ENCODE results near the gene IL1R2. TPM values are rescaled to one million over a fixed set of nuclear protein-coding genes. Genes with fewer than 3 reads are reported as not detected.
A peak's percentile ranks its signal among the peaks of the same experiment; 100 is the strongest.

IL1R2 gene
- total and polyA plus RNA-seq, 2 donors: 0.37 to 31.2 TPM

DNA sequence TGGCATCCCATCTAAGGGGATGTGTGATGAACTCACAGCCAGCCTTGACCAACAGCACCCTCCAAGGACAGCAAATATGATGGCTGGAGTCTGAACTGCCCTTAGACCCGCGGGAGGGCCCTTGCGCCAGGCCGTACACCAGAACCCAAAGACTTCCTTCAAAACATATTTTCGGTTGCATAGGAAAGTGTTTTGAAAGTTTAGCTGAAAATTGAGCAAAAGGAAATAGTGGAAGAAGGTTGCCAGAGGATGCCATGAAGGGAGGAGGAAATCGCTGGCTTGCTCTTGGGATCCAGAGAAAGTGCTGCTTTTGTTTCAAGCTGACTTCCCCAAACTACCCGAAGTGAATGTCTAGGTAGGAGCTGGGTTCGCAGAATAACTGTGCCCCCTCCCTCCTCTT, 61.3 kb downstream of the IL1R2 start:
- 86% methylated on average over 8 of the region's 8 CpGs for WGBS
- no peak for DNase-seq (ENCODE audit: extremely low spot score)
- no peaks in the 10 kb centered on the region for H3K4me1 ChIP-seq (ENCODE audit: insufficient read depth)
- H3K27ac ChIP-seq (ENCODE audit: low read depth): no peak overlapping the region
- no peaks in the 10 kb centered on the region for H3K36me3 ChIP-seq (ENCODE audit: insufficient read depth)
- no peak overlapping the region for H3K4me3 ChIP-seq (ENCODE audit: low read depth, low read length)

DNA sequence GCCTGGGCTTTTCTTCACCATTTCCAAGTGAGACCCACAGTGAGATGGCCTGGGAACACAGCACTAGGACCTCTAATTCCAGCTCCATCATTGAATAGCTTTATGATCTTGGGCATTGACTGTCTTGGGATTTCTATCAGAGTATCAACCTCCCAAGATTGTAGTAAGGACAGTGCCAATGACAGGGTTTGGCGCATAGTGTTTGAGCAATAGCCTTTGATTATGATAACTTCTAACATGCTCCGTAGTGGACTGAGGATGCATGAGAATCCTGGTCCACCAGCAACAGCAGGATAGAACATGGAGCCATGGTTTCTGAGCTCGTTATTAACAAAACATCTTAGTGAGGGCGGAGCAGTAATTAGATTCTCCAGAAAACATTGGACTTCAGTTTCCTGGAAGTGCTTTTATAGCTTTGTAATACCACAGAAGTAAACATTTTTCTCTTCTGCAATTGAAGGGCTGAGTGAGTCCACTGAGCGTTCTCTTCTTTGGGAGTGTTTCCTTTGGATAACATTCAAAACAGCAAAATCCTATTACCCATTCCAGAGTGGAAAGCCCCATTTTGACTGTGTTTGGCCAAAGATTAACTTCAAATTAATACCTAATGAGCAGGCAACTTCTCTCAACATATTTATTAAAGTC, 63.7 kb downstream of the IL1R2 start:
- no peak for DNase-seq (ENCODE audit: extremely low spot score)

DNA sequence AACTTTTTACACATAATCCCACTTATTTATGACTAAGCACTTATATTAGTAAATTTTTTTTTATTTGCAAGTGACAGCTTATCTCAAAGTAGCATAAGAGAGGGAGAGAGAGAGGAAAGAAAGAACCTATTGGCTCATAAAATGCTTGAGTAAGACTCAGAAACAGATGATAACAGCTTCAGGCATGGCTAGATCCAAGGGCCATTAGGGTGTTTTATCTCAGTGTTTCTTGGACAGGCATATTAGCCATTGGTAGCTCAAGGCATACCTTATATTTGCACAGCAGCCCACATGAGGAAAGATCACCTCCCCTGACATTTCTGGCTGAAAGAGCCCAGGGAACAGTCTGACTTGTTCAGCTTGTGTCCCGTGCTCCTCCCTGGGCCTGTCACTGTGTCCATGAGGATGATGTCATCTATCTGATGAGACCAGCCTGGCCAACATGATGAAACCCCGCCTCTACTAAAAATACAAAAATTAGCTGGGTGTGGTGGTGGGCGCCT, 64.4 kb downstream of the IL1R2 start:
- WGBS: 84% methylated on average over 3 of the region's 3 CpGs
- Histone ChIP-seq H3K4me1 (ENCODE audit: insufficient read depth) (no peaks in the 10 kb centered on the region), H3K4me3 (ENCODE audit: low read depth, low read length) (no peak overlapping the region), H3K27ac (ENCODE audit: low read depth) (peak overlapping the region; percentile 44), H3K36me3 (ENCODE audit: insufficient read depth) (no peaks in the 10 kb centered on the region)
- DNase-seq (ENCODE audit: extremely low spot score): no peak

More for the DNA sequence above, 63.7 kb downstream of the IL1R2 start:
- Histone ChIP-seq H3K4me3 (ENCODE audit: low read depth, low read length) (no peak overlapping the region), H3K4me1 (ENCODE audit: insufficient read depth) (no peaks in the 10 kb centered on the region), H3K27ac (ENCODE audit: low read depth) (no peak overlapping the region), H3K36me3 (ENCODE audit: insufficient read depth) (no peaks in the 10 kb centered on the region)
- 58% methylated on average over 5 of the region's 5 CpGs for WGBS

DNA sequence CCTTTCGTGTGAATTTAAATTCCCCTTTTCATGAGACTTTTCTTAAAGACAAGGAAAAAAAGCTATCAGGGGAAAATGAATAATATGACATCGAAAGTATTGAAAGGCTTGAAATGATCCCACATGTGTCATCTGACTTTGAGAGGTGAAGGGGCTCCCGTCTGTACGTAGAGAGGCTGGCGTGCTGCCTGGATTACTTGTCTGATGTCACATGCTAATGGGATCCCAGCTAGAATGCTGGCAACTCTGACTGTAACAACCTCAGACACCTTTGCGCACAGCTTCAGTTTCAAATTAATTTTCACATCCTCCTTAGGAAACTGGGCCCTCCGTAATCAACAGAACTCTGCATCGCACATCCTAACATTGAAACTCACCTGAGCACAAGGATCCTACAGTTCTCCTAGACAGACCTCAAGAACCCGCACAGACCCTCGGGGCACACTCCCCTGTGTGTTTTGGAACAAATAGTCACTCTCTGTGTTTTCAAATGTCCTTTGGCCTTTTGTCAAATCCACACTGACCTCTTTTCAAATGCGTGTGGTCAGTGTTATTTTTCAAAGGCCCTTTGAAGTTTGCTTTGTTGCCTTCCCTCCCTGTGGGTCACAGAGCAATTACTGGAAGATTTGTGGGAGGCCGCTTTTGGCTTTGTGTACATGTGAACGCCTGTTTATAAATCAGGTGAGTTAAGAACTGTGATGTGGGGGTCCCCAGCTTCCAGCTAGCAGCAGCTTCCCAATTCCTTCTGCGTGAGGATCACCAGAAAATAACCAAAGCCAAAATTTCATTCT, 65.9 kb downstream of the IL1R2 start:
- 70% methylated on average over 14 of the region's 14 CpGs for WGBS
- Histone ChIP-seq H3K36me3 (ENCODE audit: insufficient read depth) (no peaks in the 10 kb centered on the region), H3K27ac (ENCODE audit: low read depth) (peak overlapping the region; percentile 11), H3K4me3 (ENCODE audit: low read depth, low read length) (no peak overlapping the region), H3K4me1 (ENCODE audit: insufficient read depth) (no peaks in the 10 kb centered on the region)
- DNase-seq (ENCODE audit: extremely low spot score): no peak

DNA sequence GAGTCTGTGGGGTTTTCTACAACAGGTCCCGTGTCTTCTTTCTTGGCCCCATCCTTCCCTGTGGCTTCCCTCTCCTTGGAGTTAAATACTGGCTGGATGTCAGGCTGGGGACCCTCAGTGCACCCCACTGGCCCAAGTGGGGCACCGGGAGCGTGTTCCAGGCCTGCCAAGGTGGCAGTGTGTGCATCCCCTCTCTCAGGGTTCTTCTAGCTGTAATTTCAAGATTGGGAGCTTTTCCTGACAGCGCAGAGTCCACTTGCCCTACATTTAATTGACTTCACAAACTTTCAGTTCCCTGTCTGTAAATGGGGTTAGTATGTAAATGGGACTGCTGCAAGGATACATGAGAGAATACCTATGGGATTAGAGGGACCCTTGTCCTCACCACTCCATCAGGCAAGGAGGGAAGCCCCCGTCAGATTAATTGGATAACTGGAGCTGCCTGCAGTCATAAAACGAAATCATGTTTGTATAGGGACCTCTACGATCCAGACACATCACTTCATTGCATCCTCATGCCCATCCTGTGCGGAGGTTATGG, 66.6 kb downstream of the IL1R2 start:
- H3K36me3 ChIP-seq (ENCODE audit: insufficient read depth): no peaks in the 10 kb centered on the region
- H3K4me3 ChIP-seq (ENCODE audit: low read depth, low read length): no peak overlapping the region
- H3K4me1 ChIP-seq (ENCODE audit: insufficient read depth): no peaks in the 10 kb centered on the region
- H3K27ac ChIP-seq (ENCODE audit: low read depth): no peak overlapping the region
- DNase-seq (ENCODE audit: extremely low spot score): no peak
- WGBS: 89% methylated on average over 8 of the region's 8 CpGs

DNA sequence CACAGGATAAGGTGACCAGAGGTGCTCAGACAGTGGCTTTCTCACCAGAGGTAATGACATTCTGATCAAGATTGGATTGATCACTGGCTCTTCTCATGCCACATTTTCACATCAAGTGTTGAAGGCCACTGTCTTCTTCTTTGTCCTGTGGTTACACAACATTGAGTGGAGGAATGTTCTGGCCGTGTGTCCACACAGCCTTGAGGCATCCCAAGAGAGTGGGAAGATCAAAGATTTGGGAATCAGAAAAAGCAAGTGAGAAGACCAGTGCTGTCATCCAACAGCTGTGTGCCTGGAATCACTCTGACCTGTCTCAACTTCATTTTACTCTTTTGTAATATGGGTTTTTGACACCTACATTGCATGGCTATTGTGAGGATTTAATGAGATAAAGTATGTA, 67.4 kb downstream of the IL1R2 start:
- H3K4me1 ChIP-seq (ENCODE audit: insufficient read depth): no peaks in the 10 kb centered on the region
- H3K27ac ChIP-seq (ENCODE audit: low read depth): no peak overlapping the region
- WGBS: 59% methylated on average over 1 of the region's 1 CpG
- no peak for DNase-seq (ENCODE audit: extremely low spot score)
- no peaks in the 10 kb centered on the region for H3K36me3 ChIP-seq (ENCODE audit: insufficient read depth)
- H3K4me3 ChIP-seq (ENCODE audit: low read depth, low read length): no peak overlapping the region

DNA sequence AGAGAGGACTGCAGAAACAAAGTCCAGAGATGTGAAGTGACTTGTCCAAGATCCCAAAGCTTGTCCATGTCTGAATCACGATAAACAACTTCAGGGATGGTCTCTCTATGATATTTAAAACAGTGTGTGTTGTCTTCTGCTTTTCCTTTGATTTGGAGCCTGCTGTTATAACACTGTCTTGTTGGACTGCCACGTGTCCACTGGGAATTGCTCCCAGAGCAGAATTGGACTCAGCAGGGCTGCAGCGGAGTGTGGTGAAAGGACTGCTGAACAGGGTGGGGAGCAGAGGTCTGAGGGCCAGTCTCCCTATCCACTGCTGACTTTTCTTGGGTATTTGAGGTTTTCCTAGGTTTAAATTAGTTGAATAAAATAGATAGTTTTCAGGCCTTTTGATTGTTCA, 68.3 kb downstream of the IL1R2 start:
- Histone ChIP-seq H3K4me1 (ENCODE audit: insufficient read depth) (no peaks in the 10 kb centered on the region), H3K36me3 (ENCODE audit: insufficient read depth) (no peaks in the 10 kb centered on the region), H3K27ac (ENCODE audit: low read depth) (no peak overlapping the region), H3K4me3 (ENCODE audit: low read depth, low read length) (no peak overlapping the region)
- DNase-seq (ENCODE audit: extremely low spot score): no peak
- 61% methylated on average over 3 of the region's 3 CpGs for WGBS

DNA sequence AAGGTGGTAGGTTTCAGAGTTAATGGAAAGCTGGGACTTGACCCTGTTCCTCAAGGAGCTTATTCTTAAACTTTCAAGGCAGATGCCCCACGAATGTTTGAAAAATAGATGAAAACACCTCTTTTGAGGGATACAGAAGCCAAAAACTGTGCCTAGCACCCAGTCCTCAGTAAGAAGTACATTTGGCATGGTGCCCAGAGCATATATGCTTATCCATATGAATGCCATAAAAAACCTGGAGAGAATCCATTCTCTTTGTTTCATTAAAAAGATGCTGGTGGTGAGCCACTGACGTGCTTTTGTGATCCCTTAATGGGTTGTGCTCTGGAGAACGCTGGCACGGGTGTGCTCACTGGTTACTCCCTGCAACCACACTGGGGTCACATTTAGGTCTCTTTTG, 69.0 kb downstream of the IL1R2 start:
- DNase-seq (ENCODE audit: extremely low spot score): no peak
- Histone ChIP-seq H3K36me3 (ENCODE audit: insufficient read depth) (no peaks in the 10 kb centered on the region), H3K4me3 (ENCODE audit: low read depth, low read length) (no peak overlapping the region), H3K27ac (ENCODE audit: low read depth) (no peak overlapping the region), H3K4me1 (ENCODE audit: insufficient read depth) (no peaks in the 10 kb centered on the region)
- WGBS: 89% methylated on average over 4 of the region's 4 CpGs

DNA sequence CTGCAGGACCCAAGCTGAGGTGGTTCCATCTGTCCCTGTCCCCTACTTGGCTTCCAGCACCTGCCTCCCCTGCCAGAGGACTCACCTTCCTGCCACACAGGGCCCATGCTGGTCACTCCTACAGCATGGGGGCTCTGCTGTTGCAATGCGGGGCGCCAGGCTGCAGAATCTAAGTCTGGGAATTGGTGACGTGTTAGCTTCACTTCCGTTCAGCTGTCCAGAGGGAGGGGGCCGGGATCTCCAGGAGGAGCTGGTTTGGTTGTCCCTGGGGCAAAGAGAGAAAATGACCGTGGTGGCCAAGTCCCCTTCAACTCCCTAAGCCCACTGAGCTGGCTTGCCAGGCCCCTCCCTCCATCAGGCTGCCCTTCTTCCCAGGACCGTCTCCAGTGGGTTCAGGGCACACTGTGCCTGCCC, 69.5 kb downstream of the IL1R2 start:
- H3K4me1 ChIP-seq (ENCODE audit: insufficient read depth): no peaks in the 10 kb centered on the region
- no peaks in the 10 kb centered on the region for H3K36me3 ChIP-seq (ENCODE audit: insufficient read depth)
- no peak for DNase-seq (ENCODE audit: extremely low spot score)
- H3K27ac ChIP-seq (ENCODE audit: low read depth): no peak overlapping the region
- no peak overlapping the region for H3K4me3 ChIP-seq (ENCODE audit: low read depth, low read length)
- WGBS: 96% methylated on average over 7 of the region's 7 CpGs

DNA sequence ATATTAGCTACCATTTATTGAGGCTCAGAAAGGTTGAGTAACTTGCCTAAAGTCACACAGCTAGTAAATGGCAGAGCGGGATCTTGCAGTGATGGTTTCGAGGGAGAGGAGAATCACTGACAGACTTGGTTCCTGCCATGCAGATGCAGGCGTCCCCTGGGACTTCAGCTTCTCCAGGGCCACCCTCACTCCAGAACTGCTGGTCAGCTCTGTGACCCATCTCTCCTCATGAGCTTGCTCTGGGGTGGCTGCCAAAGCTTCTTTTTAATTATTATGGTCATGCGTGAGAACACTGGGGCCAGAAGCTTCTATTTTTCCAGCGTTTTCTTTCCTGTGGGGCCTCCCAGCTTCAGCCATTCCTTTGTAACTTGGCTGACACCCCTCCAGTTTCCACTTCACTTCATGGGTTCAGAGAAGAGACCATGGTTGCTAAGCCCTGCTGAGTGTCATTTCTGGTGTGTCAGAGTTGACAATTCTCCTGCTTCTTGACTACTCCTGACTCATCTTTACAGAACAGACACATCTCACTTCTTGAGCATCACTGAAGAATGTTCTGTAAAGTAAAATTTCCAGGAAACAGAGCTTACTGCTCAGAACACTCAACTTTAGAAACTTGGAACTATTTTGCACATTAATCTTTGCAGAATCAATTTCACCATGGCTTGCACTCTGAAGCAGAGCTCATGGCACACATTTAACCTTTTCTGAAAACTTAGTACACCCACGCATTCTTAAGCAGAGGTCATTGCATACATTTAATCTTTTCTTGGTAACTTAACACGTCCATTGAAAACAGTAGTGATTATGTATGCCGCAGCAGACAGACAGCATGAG, 70.4 kb downstream of the IL1R2 start:
- WGBS: 64% methylated on average over 8 of the region's 8 CpGs
- H3K4me3 ChIP-seq (ENCODE audit: low read depth, low read length): no peak overlapping the region
- H3K36me3 ChIP-seq (ENCODE audit: insufficient read depth): no peaks in the 10 kb centered on the region
- no peak overlapping the region for H3K27ac ChIP-seq (ENCODE audit: low read depth)
- H3K4me1 ChIP-seq (ENCODE audit: insufficient read depth): no peaks in the 10 kb centered on the region
- no peak for DNase-seq (ENCODE audit: extremely low spot score)

DNA sequence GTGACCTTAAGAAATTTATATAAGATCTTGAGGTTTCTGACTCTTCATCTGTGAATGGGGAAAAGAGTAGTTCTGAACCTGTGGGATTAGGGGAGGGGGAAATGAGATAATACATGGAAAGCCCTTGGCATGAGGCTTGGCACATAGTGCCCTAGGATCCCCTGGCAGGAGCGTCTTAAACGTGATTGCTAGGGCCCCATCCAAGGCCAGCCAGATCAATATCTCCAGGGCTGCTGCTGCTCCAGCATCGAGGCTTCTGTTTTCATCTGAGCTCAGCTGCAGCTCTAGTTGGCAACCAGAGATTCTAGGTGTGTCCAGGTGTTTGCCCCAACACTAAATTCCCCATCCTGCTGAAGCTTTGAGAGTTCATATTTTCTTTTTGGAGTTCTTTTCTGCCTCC, 71.0 kb downstream of the IL1R2 start:
- DNase-seq (ENCODE audit: extremely low spot score): no peak
- Histone ChIP-seq H3K4me1 (ENCODE audit: insufficient read depth) (no peaks in the 10 kb centered on the region), H3K36me3 (ENCODE audit: insufficient read depth) (no peaks in the 10 kb centered on the region), H3K4me3 (ENCODE audit: low read depth, low read length) (no peak overlapping the region), H3K27ac (ENCODE audit: low read depth) (no peak overlapping the region)
- WGBS: 68% methylated on average over 3 of the region's 3 CpGs

DNA sequence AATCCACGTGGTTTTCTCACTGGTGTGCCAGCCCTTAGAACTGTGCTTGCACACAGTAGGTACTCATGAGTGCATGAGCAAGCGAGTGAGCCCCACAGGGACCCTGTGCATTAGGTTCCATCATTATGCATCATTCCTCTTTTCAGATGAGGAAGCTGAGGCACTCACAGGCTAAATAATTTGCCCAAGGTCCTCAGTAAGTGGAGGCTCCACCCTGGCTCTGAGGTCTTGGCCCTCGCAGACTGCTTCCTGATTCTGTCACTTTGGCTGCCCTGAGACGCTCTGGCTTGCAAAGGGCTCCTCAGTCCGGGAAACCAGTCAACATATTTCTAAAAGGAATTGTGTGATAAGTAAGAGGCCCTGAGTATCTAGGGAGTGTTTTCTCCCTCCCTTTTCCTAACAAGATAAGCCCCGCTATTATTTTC, 71.7 kb downstream of the IL1R2 start:
- Histone ChIP-seq H3K4me3 (ENCODE audit: low read depth, low read length) (no peak overlapping the region), H3K4me1 (ENCODE audit: insufficient read depth) (no peaks in the 10 kb centered on the region), H3K36me3 (ENCODE audit: insufficient read depth) (no peaks in the 10 kb centered on the region), H3K27ac (ENCODE audit: low read depth) (peak overlapping the region; percentile 38)
- DNase-seq (ENCODE audit: extremely low spot score): no peak
- WGBS: 33% methylated on average over 6 of the region's 6 CpGs

DNA sequence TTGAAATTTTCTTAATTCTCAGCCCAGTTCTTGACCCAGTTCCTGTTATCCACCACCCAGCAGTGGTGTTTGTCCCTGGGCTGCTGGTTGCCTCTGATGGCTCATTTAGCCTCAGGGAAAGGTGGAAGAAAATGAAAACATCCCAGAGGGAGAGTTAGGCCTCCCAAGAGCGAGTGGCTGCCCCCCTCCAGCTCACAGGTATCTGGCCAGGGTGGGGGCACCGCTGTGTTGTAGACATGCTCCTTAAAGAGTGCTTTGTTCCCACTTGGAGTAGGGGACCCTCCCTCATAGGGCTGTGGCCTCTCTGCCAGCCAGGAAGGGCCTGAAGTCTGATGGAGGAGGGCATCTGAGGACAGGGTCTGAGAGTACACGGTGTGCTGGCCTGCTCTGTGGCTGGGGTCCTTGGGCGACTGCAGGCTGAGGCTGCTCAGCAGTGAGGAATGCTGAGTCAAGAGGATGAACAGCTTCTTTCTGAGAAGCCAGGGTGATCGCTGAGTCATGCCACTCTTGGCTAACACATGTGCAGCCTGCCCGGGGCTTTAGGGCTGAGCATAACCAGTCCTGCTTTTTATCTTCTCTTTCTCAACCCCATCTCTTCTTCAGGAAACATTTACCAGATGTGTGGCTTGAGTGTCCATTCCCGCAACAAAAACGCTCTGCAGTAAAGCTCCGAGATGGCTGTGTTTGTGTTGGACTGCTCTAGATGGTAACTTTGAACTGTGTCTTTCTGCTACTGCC, 72.3 kb downstream of the IL1R2 start:
- WGBS: 16% methylated on average over 9 of the region's 9 CpGs
- Histone ChIP-seq H3K36me3 (ENCODE audit: insufficient read depth) (no peaks in the 10 kb centered on the region), H3K27ac (ENCODE audit: low read depth) (peak overlapping the region; percentile 72), H3K4me1 (ENCODE audit: insufficient read depth) (no peaks in the 10 kb centered on the region), H3K4me3 (ENCODE audit: low read depth, low read length) (no peak overlapping the region)
- DNase-seq (ENCODE audit: extremely low spot score): no peak

All from urinary bladder (tissue), 4 donors.